GM23338 (cell line): Measurements from ENCODE around the gene CLCF1. TPM values are rescaled to one million over a fixed set of nuclear protein-coding genes. Genes with fewer than 3 reads are reported as not detected.

ENCODE experiments used
- ATAC-seq: fragments of 200-7000 bp; cut with Tn5 transposase; 3 replicates; pipeline ENCODE4 v1.9.1; 2020
- DNase-seq: peaks from one replicate; pipeline ENCODE4 v3.0.0-alpha.2; 2015; ENCODE audit warnings: low spot score
- H2AFZ ChIP-seq: fragments of 200-600 bp; sonication (generic); 2 replicates; pipeline ENCODE4 v1.8.0; 2016; ENCODE audit warnings: antibody characterized with exemption, mild to moderate bottlenecking, moderate library complexity
- H3F3A ChIP-seq: fragments of 200-600 bp; sonication (generic); replicated peaks from 2 replicates; pipeline ENCODE4 v1.8.0; 2017; ENCODE audit warnings: antibody characterized with exemption, mixed run types, low read depth
- H3K27ac ChIP-seq: fragments of 200-600 bp; sonication (generic); 2 replicates; pipeline ENCODE4 v1.6.1; 2016; ENCODE audit warnings: low read depth
- H3K27me3 ChIP-seq: fragments of 200-600 bp; sonication (generic); 2 replicates; pipeline ENCODE4 v1.8.0; 2016; ENCODE audit warnings: mild to moderate bottlenecking, mixed run types, moderate library complexity; ENCODE audit not compliant: insufficient read depth
- H3K36me3 ChIP-seq: fragments of 200-600 bp; sonication (generic); 2 replicates; pipeline ENCODE4 v1.8.0; 2016; ENCODE audit warnings: mild to moderate bottlenecking; ENCODE audit not compliant: insufficient read depth
- H3K4me1 ChIP-seq: fragments of 200-600 bp; sonication (generic); 2 replicates; pipeline ENCODE4 v1.8.0; 2016; ENCODE audit warnings: mild to moderate bottlenecking, moderate library complexity; ENCODE audit not compliant: insufficient read depth
- H3K4me2 ChIP-seq: fragments of 200-600 bp; sonication (generic); 2 replicates; pipeline ENCODE4 v1.7.1; 2017; ENCODE audit warnings: mixed run types
- H3K4me3 ChIP-seq: fragments of 200-600 bp; sonication (generic); 2 replicates; pipeline ENCODE4 v1.6.1; 2016; ENCODE audit warnings: mixed run types
- H3K79me2 ChIP-seq: fragments of 200-600 bp; sonication (generic); replicated peaks from 2 replicates; pipeline ENCODE4 v1.8.0; 2017; ENCODE audit warnings: mild to moderate bottlenecking; ENCODE audit not compliant: insufficient read depth
- H3K9me2 ChIP-seq: fragments of 200-600 bp; sonication (generic); 2 replicates; pipeline ENCODE4 v1.8.0; 2017; ENCODE audit not compliant: insufficient read depth
- H4K20me1 ChIP-seq: fragments of 200-600 bp; sonication (generic); replicated peaks from 2 replicates; pipeline ENCODE4 v1.8.0; 2017; ENCODE audit warnings: mild to moderate bottlenecking; ENCODE audit not compliant: insufficient read depth
- H3K27ac Mint-ChIP-seq: 2 replicates; pipeline ENCODE4 v1.8.0; 2020; ENCODE audit warnings: inconsistent platforms, mild to moderate bottlenecking, moderate library complexity, mixed read lengths
- H3K27me3 Mint-ChIP-seq: 3 replicates; pipeline ENCODE4 v1.8.0; 2022; ENCODE audit warnings: low read depth, mild to moderate bottlenecking, moderate library complexity, mixed read lengths, inconsistent platforms; ENCODE audit not compliant: insufficient read depth, poor library complexity
- H3K36me3 Mint-ChIP-seq: 3 replicates; pipeline ENCODE4 v1.8.0; 2021; ENCODE audit warnings: low read depth, mild to moderate bottlenecking, inconsistent platforms, moderate library complexity, mixed read lengths
- H3K4me1 Mint-ChIP-seq: 3 replicates; pipeline ENCODE4 v1.8.0; 2020; ENCODE audit warnings: mild to moderate bottlenecking, inconsistent platforms, mixed read lengths
- H3K4me3 Mint-ChIP-seq: 3 replicates; pipeline ENCODE4 v1.8.0; 2021; ENCODE audit warnings: moderate library complexity, mild to moderate bottlenecking, inconsistent platforms, mixed read lengths
- H3K9me3 Mint-ChIP-seq: 3 replicates; pipeline ENCODE4 v1.8.0; 2020; ENCODE audit warnings: moderate library complexity, mild to moderate bottlenecking, inconsistent platforms, mixed read lengths
- CREB1 ChIP-seq: fragments of 250-450 bp; sonication (Bioruptor Pico); IDR thresholded peaks from 2 replicates; pipeline ENCODE4 v1.5.0; 2020; ENCODE audit warnings: low read depth, mild to moderate bottlenecking, moderate library complexity
- CTCF ChIP-seq, 2 experiments: fragments of 200-600 bp in 1 of 2; sonication (generic) in 1 of 2; conservative IDR thresholded peaks; 2 replicates each; pipeline versions ENCODE4 v1.5.1 to v1.6.1; 2016 to 2017; ENCODE audit warnings: antibody characterized with exemption in 2 of 2, low read depth in 2 of 2, mild to moderate bottlenecking in 2 of 2, moderate library complexity in 1 of 2
- EZH2 ChIP-seq: fragments of 200-600 bp; sonication (generic); IDR thresholded peaks from one replicate; pipeline ENCODE4 v1.8.0; 2017; ENCODE audit warnings: antibody characterized with exemption, mild to moderate bottlenecking, low read depth; ENCODE audit not compliant: unreplicated experiment
- JUNB ChIP-seq: IDR thresholded peaks from one replicate; pipeline ENCODE4 v1.6.1; 2016; ENCODE audit warnings: antibody characterized with exemption; ENCODE audit not compliant: unreplicated experiment
- REST ChIP-seq: IDR thresholded peaks from one replicate; pipeline ENCODE4 v1.6.1; 2018; ENCODE audit warnings: antibody characterized with exemption; ENCODE audit not compliant: unreplicated experiment
- ZNF462 ChIP-seq: fragments of 250-450 bp; sonication (Bioruptor Pico); IDR thresholded peaks from 2 replicates; pipeline ENCODE4 v1.5.0; 2020; ENCODE audit warnings: mild to moderate bottlenecking, moderate library complexity
- polyA plus RNA-seq: library from polyadenylated mRNA; unstranded; fragments of >200 nt; fragmentation: Nextera tagmentation; extraction: Ambion mirVana; gene quantifications from 2 replicates; pipeline ENCODE4 v1.2.1, GENCODE V29; 2016
- total RNA-seq: library from RNA; depleted of rRNA; stranded (reverse); fragments of >200 nt; shearing (Covaris generic); gene quantifications from 2 replicates; pipeline ENCODE4 v1.2.3, GENCODE V29; 2014

CLCF1 gene
- total and polyA plus RNA-seq, 2 experiments from 2014 or later, result 0.32 TPM; not detected in 1

- H3K4me2 ChIP-seq, result peak overlapping the region; percentile 99
- H3F3A ChIP-seq, result 0 out of 2 replicates have a peak, but pooled peaks cover 8% of the 10 kb centered on the region
- Mint-ChIP-seq H3K36me3 (peaks cover 10% of the 10 kb centered on the region; the same call in 2 of the 3 replicates), H3K27me3 (peaks cover 11% of the 10 kb centered on the region), H3K4me3 (peak overlapping the region; percentile 90), H3K27ac (0 out of 2 replicates have a peak overlapping the region, but pooled peaks have one; percentile 88), H3K9me3 (no peaks in the 10 kb centered on the region), H3K4me1 (peaks cover 33% of the 10 kb centered on the region)
- H3K4me3 ChIP-seq, result peak overlapping the region; percentile 94
- H3K27ac ChIP-seq, result no peak overlapping the region
- H3K9me2 ChIP-seq, result no peaks in the 10 kb centered on the region
- H4K20me1 ChIP-seq, result no peaks in the 10 kb centered on the region; the same call in 1 of the 2 replicates
- peak overlapping the region; percentile 91; the same call in 1 of the 2 replicates for H2AFZ ChIP-seq
- DNase-seq (no peak), ATAC-seq (no peak)
- H3K79me2 ChIP-seq, result 0 out of 2 replicates have a peak, but pooled peaks cover 3% of the 10 kb centered on the region
- peaks cover 8% of the 10 kb centered on the region; the same call in 1 of the 2 replicates for H3K4me1 ChIP-seq
- no peaks in the 10 kb centered on the region for H3K27me3 ChIP-seq
- TF ChIP-seq JUNB (no peak), EZH2 (no peak), REST (no peak), CREB1 (CRISPR knock-in tag) (no peak)
- H3K36me3 ChIP-seq, result no peaks in the 10 kb centered on the region
These were observed 17.5 kb upstream of the CLCF1 start for GRCh38 chr11:67390947-67391303.

- Histone ChIP-seq H2AFZ (no peak overlapping the region), H3K4me3 (no peak overlapping the region), H4K20me1 (no peaks in the 10 kb centered on the region; the same call in 1 of the 2 replicates), H3K4me2 (no peak overlapping the region), H3K27ac (no peak overlapping the region), H3K9me2 (no peaks in the 10 kb centered on the region), H3K36me3 (no peaks in the 10 kb centered on the region), H3F3A (0 out of 2 replicates have a peak, but pooled peaks cover 8% of the 10 kb centered on the region), H3K79me2 (0 out of 2 replicates have a peak, but pooled peaks cover 3% of the 10 kb centered on the region), H3K4me1 (peaks cover 8% of the 10 kb centered on the region; the same call in 1 of the 2 replicates), H3K27me3 (peaks cover 4% of the 10 kb centered on the region; the same call in 1 of the 2 replicates)
- H3K36me3 Mint-ChIP-seq, result peaks cover 10% of the 10 kb centered on the region; the same call in 2 of the 3 replicates
- no peaks in the 10 kb centered on the region; the same call in 2 of the 3 replicates for H3K9me3 Mint-ChIP-seq
- peak overlapping the region; percentile 65 for H3K4me3 Mint-ChIP-seq
- no peak for TF ChIP-seq ZNF462 (CRISPR knock-in tag)
- peak; percentile 69 to 89 for TF ChIP-seq CTCF (conservative IDR thresholded peaks at IDR 0.05; ENCODE audit: low read depth in 2 of 2)
- peaks cover 11% of the 10 kb centered on the region for H3K27me3 Mint-ChIP-seq
- DNase-seq, result peak; percentile 80
- H3K27ac Mint-ChIP-seq, result no peak overlapping the region
- H3K4me1 Mint-ChIP-seq, result peaks cover 33% of the 10 kb centered on the region
- peak; percentile 63 for ATAC-seq
These were observed 16.1 kb upstream of the CLCF1 start for GRCh38 chr11:67389477-67389876.
